ENCODE measurements around the gene ADGRV1.

DNA sequence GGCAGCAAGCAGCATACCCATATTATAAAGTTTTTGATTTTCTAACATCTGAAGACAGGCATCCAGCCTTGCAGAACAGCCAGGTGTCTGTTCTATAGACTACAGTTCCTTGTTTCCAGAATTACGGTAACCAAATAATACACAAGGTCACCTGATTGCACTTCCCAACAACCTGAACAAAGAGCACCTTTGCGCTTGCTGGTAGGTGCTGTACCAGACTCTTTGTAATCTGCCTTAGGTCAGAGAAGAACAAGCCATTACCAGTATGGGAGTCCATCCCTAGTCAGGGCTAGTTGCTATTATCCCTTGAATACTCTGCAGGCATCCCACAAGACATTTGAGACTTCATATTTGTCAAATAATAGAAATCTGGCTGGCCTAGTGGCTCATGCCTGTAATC, 568.3 kb downstream of the ADGRV1 start:
- TF ChIP-seq, protein P1, sequence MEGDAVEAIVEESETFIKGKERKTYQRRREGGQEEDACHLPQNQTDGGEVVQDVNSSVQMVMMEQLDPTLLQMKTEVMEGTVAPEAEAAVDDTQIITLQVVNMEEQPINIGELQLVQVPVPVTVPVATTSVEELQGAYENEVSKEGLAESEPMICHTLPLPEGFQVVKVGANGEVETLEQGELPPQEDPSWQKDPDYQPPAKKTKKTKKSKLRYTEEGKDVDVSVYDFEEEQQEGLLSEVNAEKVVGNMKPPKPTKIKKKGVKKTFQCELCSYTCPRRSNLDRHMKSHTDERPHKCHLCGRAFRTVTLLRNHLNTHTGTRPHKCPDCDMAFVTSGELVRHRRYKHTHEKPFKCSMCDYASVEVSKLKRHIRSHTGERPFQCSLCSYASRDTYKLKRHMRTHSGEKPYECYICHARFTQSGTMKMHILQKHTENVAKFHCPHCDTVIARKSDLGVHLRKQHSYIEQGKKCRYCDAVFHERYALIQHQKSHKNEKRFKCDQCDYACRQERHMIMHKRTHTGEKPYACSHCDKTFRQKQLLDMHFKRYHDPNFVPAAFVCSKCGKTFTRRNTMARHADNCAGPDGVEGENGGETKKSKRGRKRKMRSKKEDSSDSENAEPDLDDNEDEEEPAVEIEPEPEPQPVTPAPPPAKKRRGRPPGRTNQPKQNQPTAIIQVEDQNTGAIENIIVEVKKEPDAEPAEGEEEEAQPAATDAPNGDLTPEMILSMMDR (IDR thresholded peaks at IDR 0.05): no peak
- no peak for TF ChIP-seq ZFX (IDR thresholded peaks at IDR 0.05; ENCODE audit: borderline replicate concordance)

Data from 22Rv1 (cell line).